Endothelial cell of hepatic sinusoid (primary cell): ENCODE data around the gene PIP4P1.
"Not testable (repeated sequence)": the region's sequence is repeated elsewhere in the genome, so short reads cannot be mapped to it uniquely, and the experiment has no call there.

Experiments used
- in situ Hi-C: cut with HindIII; loops from 2 replicates; pipeline ENCODE4 v1.10.0; 2017; ENCODE audit warnings: low sequenced_read_pairs

The PIP4P1 gene

GRCh38 chr14:20461225-20462141 is at the start of gene PIP4P1:
Gene PIP4P1, minus strand, starts transcription at chr14:20461434. Its CDS starts 109 bp downstream, at chr14:20461325.
- in situ Hi-C loops: loop anchor here (5.0 kb wide), 1 partner anchor 34 kb away; no protein-coding TSS in a partner anchor

- in situ Hi-C loops: no loop called here
Measured at GRCh38 chr14:20508367-20508766, 47.1 kb upstream of the PIP4P1 start.

DNA sequence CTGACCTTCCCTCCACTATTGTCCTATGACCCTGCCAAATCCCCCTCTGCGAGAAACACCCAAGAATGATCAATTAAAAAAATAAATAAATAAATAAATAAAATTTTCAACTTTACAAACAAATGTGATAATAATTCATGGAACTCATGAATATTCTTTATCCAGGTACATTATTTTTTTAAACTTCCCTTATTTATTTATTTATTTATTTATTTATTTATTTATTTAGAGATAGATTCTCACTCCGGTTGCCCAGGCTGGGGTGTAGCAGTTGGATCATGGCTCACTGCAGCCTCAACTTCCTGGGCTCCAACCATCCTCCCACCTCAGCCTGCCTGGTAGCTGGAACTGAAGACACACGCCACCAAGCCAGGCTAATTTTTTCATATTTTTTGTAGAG is 46.3 kb upstream of the PIP4P1 start:
- in situ Hi-C loops: not testable (repeated sequence)

DNA sequence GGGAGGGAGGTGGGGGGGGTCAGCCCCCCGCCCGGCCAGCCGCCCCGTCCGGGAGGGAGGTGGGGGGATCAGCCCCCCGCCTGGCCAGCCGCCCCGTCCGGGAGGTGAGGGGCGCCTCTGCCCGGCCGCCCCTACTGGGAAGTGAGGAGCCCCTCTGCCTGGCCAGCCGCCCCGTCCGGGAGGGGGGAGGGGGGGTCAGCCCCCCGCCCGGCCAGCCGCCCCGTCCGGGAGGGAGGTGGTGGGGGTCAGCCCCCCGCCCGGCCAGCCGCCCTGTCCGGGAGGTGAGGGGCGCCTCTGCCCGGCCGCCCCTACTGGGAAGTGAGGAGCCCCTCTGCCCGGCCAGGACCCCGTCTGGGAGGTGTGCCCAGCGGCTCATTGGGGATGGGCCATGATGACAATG is 45.5 kb upstream of the PIP4P1 start:
- in situ Hi-C loops: not testable (repeated sequence)

DNA sequence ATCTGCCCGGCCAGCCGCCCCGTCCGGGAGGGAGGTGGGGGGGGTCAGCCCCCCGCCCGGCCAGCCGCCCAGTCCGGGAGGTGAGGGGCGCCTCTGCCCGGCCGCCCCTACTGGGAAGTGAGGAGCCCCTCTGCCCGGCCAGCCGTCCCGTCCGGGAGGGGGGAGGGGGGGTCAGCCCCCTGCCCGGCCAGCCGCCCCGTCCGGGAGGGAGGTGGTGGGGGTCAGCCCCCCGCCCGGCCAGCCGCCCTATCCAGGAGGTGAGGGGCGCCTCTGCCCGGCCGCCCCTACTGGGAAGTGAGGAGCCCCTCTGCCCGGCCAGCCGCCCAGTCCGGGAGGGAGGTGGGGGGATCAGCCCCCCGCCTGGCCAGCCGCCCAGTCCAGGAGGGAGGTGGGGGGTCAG is 45.0 kb upstream of the PIP4P1 start:
- in situ Hi-C loops: not testable (repeated sequence)

DNA sequence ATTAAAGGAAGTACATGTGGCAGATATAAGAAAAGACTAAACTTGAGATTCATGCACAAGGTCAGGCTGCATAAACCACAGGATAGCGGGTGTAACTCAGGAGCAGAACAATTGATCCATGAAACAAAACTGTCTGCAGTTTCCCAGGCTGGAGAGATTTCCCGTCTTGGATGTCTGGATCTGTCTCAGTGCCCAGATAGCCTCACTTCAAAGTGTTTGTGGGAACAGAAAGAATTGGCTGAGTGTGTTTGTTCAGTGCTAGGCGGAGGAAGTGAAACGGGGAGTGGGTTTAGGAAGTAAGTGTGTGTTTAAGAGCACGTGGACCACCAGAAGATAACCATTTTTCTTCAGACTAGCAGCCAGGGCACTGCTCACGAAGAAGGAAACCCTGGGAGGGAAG is 42.7 kb upstream of the PIP4P1 start:
- in situ Hi-C loops: no loop called here

DNA sequence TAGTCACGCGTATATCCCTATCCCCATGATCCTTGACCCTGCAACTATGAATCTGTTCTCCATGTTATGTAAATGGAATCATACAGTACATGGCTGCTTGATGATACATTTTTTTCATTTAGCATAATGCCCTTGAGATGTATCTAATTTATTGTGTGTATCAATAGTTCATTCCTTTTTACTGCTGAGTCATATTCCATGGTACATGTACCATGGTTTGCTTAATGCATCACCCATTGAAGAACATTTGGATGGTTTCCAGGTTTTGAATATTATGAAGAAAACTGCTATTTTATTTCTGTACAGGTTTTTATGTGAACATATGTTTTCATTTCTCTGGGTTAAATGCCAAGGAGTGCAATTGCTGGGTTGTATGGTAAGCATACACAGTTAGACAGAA is 40.1 kb upstream of the PIP4P1 start:
- in situ Hi-C loops: no loop called here

DNA sequence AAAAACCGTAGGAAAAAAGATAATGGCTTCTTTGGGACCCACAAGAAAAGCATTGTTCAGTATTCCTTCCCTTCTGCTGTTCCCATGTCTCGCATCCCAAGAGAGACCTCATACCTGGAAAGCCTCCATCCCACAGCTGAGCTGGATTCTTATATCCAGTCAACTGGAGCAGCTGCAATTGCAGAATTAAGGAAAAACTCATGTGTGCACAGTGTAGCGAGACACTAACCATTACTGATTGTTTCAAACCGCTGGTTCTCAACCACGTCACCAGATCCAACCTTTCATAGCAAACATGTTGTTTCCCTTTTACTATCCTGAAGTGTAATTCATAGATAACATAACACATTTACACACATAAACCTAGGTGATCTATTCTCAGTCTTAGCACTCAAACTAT is 38.6 kb upstream of the PIP4P1 start:
- in situ Hi-C loops: no loop called here

DNA sequence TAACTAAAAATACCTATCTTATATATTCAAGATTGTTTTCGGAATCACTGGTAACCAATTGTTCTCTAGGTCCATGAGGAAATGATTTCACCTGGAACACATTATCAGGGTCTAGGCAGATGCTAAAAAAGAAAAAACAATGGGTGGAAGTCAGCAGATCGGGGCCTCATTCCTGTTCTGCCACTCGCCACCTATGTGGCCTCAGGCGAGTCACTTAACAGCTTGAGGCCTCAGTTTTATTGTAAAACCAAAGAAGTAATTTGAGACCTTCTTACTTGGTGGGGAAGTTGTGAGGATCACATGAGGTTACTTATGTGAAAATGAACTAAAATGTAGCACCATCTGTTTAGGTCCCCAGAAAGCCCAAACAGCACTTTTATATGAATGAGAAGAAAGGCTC is 37.9 kb upstream of the PIP4P1 start:
- in situ Hi-C loops: no loop called here

DNA sequence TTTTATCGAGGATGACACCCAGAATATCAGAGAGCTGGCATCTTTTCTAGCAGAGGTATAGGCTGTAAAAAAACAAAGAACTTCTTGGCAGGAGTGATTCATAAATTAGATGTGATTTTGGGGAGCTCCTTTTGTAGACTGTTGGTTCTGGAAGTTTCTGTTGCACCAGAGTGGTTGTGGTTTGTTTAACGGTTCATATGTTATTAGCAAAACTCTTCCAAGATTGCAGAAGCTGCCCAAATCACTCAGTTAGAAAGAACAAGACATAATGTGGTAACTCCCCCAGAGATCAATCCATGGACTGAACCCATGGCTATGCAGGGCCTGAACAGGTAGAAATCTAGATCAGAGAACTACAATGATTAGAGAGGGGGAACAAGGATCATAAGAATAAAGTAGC is 37.4 kb upstream of the PIP4P1 start:
- in situ Hi-C loops: no loop called here

GRCh38 chr14:20494935-20495766 is 33.9 kb upstream of the PIP4P1 start:
- in situ Hi-C loops: no loop called here

DNA sequence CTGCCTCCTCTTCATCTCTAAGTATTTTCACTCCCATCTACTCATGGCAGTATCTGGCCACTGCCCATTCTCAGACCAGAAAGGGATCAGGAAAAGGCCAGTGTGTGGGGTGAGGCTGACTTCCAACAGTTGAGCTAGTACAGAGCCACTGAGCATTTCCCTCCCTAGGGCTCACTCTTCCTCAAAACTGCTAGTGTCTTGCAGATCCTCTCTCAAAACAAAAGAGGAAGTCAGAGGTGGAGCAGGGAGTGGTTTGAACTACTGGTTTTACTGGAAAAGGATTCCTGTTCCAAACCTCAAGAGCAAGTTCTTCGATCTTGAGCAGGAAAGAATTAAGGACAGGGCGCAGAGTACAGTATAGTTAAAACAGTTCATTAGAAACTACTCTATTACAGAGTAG is 32.4 kb upstream of the PIP4P1 start:
- in situ Hi-C loops: no loop called here

GRCh38 chr14:20492486-20492885 is 31.3 kb upstream of the PIP4P1 start:
- in situ Hi-C loops: no loop called here

DNA sequence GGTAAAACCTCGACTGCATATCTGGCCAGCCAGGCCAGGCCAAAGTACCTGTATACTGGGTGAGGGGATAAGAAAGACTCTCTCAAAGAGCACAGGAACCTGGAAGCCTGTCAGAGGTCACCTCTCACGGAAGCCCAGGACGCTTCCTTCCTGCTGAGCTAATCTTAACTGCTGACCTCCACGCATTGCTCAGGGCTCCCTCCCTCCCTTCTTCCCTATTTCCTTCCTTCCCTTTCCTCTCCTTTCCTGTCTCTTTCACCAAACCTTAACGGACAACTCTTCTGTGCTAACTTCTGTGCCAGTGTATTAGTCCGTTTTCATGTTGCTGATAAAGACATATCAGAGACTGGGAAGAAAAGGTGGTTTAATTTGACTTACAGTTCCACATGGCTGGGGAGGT is 29.3 kb upstream of the PIP4P1 start:
- in situ Hi-C loops: no loop called here

GRCh38 chr14:20489093-20489994 is 28.1 kb upstream of the PIP4P1 start:
- in situ Hi-C loops: no loop called here

DNA sequence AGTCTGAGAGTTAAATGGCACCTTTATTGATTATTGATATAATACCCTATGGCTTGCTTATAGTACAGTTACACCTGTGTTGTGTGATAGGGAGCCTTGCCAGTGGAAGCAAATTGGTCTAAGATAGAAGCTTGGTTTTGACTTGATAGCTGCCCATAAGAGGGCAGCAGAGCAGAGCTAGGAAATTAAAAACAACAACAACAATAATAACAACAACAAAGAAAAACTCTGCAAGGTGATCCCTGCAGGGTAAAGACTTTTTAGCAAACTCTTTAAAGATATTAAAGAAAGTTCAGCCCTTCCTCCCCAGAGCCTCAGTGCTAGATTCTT is 26.1 kb upstream of the PIP4P1 start:
- in situ Hi-C loops: no loop called here

DNA sequence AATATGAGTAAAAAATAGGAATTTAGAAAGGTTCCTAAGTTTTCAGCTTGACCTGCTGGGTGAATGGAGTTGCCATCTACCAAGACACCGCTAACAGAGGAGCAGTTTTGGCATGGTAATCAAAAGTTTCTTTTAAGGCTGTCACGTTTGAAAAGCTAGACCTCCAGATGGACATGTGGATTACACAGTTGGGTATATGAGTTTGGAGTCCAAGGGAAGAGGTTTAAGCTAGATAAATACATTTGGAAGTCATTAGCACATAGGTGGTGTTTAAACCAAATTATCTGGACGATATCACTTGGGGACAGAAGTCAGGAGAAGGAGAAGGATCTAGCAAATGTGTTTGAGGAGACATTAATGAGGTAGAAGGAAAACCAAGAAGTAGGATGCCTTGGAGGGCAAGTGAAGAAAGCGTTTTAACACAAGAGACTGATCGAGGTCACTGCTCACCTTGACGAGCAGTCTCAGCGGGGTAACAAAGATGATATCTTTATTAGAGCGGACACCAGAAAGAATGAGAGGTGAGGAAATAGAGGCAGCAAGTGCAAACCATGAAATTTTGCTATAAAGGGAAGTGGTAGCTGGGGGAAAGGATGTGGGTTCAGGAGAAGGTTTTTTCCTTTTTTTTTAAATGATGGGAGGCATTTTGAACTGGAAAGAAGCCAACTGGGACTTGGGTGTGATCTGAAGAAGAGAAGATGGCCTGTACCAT is 25.6 kb upstream of the PIP4P1 start:
- in situ Hi-C loops: no loop called here

- in situ Hi-C loops: no loop called here
Measured at GRCh38 chr14:20485900-20486299, 24.7 kb upstream of the PIP4P1 start.

- in situ Hi-C loops: no loop called here
Measured at GRCh38 chr14:20482382-20482781, 21.1 kb upstream of the PIP4P1 start.

DNA sequence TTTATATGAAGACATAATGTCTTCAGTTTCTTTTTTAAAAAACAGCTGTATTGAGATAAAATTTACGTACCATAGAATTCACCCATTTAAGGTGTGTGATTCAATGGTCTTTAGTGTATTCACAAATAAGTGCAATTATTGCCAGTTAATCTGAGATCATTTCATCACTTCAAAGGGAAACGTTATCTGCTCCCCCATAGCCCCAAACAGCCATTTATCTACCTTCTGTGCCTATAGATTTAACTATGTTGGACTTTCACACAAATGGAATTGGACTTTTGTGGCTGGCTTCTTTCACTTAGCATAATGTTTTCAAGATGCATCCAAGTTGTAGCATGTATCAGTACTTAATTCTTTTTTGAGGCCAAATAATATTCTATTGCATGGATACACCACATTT is 17.7 kb upstream of the PIP4P1 start:
- in situ Hi-C loops: no loop called here
